KMS-11 (cell line): ENCODE measurements around the gene ADAM19.

Experiments
- H2AFZ ChIP-seq: fragments of 200-600 bp; sonication (generic); 2 replicates; pipeline ENCODE4 v1.6.1; 2016; ENCODE audit warnings: antibody characterized with exemption, mixed run types, low read depth
- H3K27ac ChIP-seq: fragments of 200-600 bp; sonication (generic); 2 replicates; pipeline ENCODE4 v1.6.1; 2016; ENCODE audit warnings: mild to moderate bottlenecking, mixed run types
- H3K27me3 ChIP-seq: fragments of 200-600 bp; sonication (generic); 2 replicates; pipeline ENCODE4 v1.6.1; 2017; ENCODE audit warnings: mild to moderate bottlenecking, low read depth, mixed run types, moderate library complexity; ENCODE audit not compliant: insufficient read depth
- H3K36me3 ChIP-seq: fragments of 200-600 bp; sonication (generic); 2 replicates; pipeline ENCODE4 v1.6.1; 2017; ENCODE audit warnings: mild to moderate bottlenecking, mixed run types; ENCODE audit not compliant: insufficient read depth
- H3K4me1 ChIP-seq: fragments of 200-600 bp; sonication (generic); 2 replicates; pipeline ENCODE4 v1.6.1; 2016; ENCODE audit warnings: mild to moderate bottlenecking, low read depth, mixed run types; ENCODE audit not compliant: poor library complexity, severe bottlenecking
- H3K4me2 ChIP-seq: fragments of 200-600 bp; sonication (generic); 2 replicates; pipeline ENCODE4 v1.7.0; 2016; ENCODE audit warnings: mild to moderate bottlenecking, mixed run types
- H3K4me3 ChIP-seq: fragments of 200-600 bp; sonication (generic); IDR thresholded peaks from 2 replicates; pipeline ENCODE4 v1.6.1; 2017; ENCODE audit warnings: low read depth, low read length, mixed read lengths; ENCODE audit not compliant: insufficient read depth
- H3K79me2 ChIP-seq: fragments of 200-600 bp; sonication (generic); 2 replicates; pipeline ENCODE4 v1.6.1; 2016; ENCODE audit warnings: low read depth, mixed run types; ENCODE audit not compliant: insufficient read depth
- H3K9ac ChIP-seq: fragments of 200-600 bp; sonication (generic); 2 replicates; pipeline ENCODE4 v1.6.1; 2016; ENCODE audit warnings: mild to moderate bottlenecking, mixed run types
- H4K20me1 ChIP-seq: fragments of 200-600 bp; sonication (generic); 2 replicates; pipeline ENCODE4 v1.6.1; 2016; ENCODE audit warnings: mild to moderate bottlenecking, mixed run types; ENCODE audit not compliant: insufficient read depth
- CTCF ChIP-seq: fragments of 200-600 bp; sonication (generic); conservative IDR thresholded peaks from 2 replicates; pipeline ENCODE4 v1.6.1; 2017; ENCODE audit warnings: low read depth, mild to moderate bottlenecking, antibody characterized with exemption, low read length, moderate library complexity, mixed read lengths

The ADAM19 gene

DNA sequence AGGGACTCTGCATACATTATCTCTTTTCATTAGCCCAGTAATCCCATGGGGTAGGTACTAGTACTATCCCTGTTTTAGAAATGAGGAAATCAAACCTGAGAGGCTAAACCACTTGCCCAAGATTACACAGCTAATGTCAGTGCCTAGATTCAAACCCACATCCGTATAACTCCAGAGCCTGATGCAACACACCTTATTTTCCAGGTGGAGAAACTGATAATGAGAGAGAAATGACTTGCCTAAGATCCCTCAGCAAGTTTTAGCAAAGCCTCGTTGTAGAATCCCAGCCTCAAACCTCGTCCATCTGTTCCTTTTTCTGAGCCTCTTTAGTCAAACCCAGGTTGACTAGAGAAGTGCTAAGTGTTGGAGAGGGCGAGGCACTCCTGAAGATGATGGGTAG lies 1.1 kb upstream of the ADAM19 start:
- H3K9ac ChIP-seq: no peak overlapping the region
- no peak overlapping the region for H3K4me3 ChIP-seq
- H3K36me3 ChIP-seq: no peaks in the 10 kb centered on the region
- TF ChIP-seq CTCF: no peak
- no peak overlapping the region for H2AFZ ChIP-seq
- H3K27me3 ChIP-seq: no peaks in the 10 kb centered on the region
- H4K20me1 ChIP-seq: no peaks in the 10 kb centered on the region
- H3K4me2 ChIP-seq: no peak overlapping the region
- H3K79me2 ChIP-seq: no peaks in the 10 kb centered on the region
- no peaks in the 10 kb centered on the region for H3K4me1 ChIP-seq
- no peak overlapping the region for H3K27ac ChIP-seq

DNA sequence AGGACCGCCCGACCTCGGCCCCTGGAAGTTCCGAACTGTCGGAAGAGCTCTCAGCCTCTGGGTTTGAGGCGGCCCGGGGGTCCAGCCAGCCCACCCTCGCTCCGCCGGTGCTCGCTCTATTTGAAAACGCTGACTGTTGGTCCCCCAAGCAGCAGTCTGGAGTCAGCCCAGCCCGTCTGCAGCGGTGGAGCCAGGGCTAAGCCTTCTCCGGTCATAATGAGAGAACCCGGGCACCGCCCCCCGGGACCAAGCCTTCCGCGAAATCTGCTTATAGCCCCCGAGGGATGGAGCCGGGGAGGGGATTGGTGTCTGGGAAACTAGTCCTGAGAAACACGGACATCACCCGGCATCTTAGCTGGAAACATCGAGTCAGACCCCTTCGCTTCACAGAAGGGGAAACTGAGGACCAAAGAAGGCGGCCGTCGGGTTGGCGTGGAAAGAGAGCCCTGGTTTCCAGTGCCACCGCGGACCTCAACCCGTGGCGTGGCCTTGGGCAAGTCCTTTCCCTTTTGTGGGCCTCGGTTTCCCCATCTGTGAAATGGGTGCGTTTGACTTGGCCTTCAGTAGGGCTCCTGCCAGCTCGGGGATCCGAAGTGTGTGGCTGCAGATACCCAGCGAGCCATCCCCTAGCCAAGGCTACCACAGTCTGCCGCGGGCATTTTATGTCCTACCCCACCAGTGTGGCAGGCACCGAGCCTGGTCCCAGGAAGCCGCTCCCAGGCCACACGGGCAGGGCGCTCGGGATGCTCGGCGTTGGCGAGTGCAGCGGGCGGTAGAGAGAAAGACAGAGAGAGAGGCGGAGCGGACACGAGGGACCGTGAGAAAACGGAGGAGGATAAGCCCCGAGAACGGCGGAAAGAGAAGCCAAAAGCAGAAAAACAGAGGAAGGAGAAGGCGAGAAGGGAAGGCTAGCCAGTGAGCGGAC lies 857 bp downstream of the ADAM19 start:
- Histone ChIP-seq H3K4me1 (no peaks in the 10 kb centered on the region), H3K4me3 (no peak overlapping the region), H3K79me2 (no peaks in the 10 kb centered on the region), H2AFZ (peak overlapping the region; percentile 75), H3K4me2 (peak overlapping the region; percentile 57; the same call in 1 of the 2 replicates), H3K27me3 (no peaks in the 10 kb centered on the region), H3K9ac (no peak overlapping the region; the same call in 1 of the 2 replicates), H3K27ac (no peak overlapping the region), H4K20me1 (no peaks in the 10 kb centered on the region), H3K36me3 (no peaks in the 10 kb centered on the region)
- TF ChIP-seq CTCF: no peak

GRCh38 chr5:157571357-157571827 lies 4.2 kb downstream of the ADAM19 start:
- Histone ChIP-seq H3K36me3 (no peaks in the 10 kb centered on the region), H3K4me1 (no peaks in the 10 kb centered on the region), H3K27me3 (no peaks in the 10 kb centered on the region), H4K20me1 (no peaks in the 10 kb centered on the region), H2AFZ (no peak overlapping the region), H3K27ac (no peak overlapping the region), H3K4me3 (no peak overlapping the region), H3K9ac (no peak overlapping the region), H3K79me2 (no peaks in the 10 kb centered on the region), H3K4me2 (no peak overlapping the region)
- no peak for TF ChIP-seq CTCF

DNA sequence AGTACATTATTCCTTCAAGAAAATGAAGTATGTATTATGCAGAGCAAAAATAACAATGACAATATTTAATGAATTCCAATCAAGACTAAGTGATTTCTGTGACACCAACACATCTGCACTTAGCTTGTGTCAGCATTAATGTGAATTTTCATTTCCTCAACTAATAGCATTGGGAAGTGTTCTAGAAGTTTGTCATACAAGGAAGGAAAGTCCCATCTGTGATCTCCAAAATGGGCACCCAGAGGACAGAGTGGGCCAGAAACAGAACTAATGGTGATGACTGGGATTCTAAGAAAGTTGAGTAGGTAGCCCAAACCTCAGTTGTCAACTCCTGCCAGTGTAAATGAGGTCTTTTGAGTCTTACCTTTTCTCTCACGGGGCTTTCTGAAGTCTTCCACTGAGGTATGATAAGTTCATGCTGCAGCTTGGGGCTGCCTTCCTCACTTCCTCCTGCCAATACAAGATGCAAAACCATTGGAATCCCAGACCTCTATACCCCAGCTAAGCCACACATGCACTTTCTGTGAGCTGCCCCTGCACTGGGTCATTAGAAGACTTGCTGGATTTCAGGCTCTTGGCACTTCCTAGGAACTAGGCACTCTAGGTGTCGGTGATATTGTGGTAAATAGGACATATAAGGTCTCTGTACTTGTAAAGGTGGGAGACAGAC lies 4.9 kb downstream of the ADAM19 start:
- no peaks in the 10 kb centered on the region for H3K36me3 ChIP-seq
- no peak overlapping the region for H3K4me3 ChIP-seq
- H3K4me1 ChIP-seq: no peaks in the 10 kb centered on the region
- H3K9ac ChIP-seq: no peak overlapping the region
- H3K27ac ChIP-seq: no peak overlapping the region
- no peak overlapping the region for H2AFZ ChIP-seq
- no peak overlapping the region for H3K4me2 ChIP-seq
- H3K79me2 ChIP-seq: no peaks in the 10 kb centered on the region
- no peak for TF ChIP-seq CTCF
- no peaks in the 10 kb centered on the region for H4K20me1 ChIP-seq
- H3K27me3 ChIP-seq: no peaks in the 10 kb centered on the region
